ENCODE results near the gene OR6J1.

DNA sequence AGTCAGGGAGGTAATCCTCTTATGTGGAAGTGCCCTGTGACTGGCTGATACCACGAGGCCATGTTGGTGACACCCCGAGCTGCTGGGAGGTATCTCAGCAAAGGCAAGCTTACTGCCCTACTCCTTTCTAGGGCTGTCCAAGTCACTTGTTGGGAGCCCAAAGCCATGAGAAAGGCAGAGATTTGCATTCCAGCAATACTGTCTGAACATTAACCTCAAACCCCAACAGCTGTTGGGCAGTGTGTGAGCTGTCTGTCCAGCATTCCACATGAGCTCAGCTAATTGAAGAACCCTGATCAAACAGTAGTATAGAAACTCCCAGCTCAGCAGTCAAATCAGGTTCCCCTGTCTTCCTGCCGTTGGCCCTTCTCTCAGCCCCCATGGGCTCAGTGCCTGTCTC, 36.9 kb downstream of the OR6J1 start:
- no peak for TF ChIP-seq POLR2AphosphoS5 (IDR thresholded peaks at IDR 0.05)
- no peak for TF ChIP-seq CTCF (IDR thresholded peaks at IDR 0.05 in 8 of 11, conservative IDR thresholded peaks at IDR 0.05 in 3 of 11)
- TF ChIP-seq POLR2A (IDR thresholded peaks at IDR 0.05): no peak

All from spleen (tissue), 7 donors.